Astrocyte (in vitro differentiated cells and primary cell): Measurements from ENCODE around the gene ATXN1. TPM values are rescaled to one million over a fixed set of nuclear protein-coding genes. Genes with fewer than 3 reads are reported as not detected.

Experiments used
- DNase-seq: peaks from one replicate; pipeline ENCODE4 v3.0.0-alpha.2; 2010; ENCODE audit warnings: low read depth
- FAIRE-seq: peaks from 2 replicates; lab custom pipeline; 2011; peaks lifted over from hg19 to GRCh38; lab: Jason Lieb, UNC
- H2AFZ ChIP-seq: 2 replicates; pipeline ENCODE4 v1.6.0; 2012; ENCODE audit warnings: low read depth, low read length, inconsistent platforms
- H3K27ac ChIP-seq: 2 replicates; pipeline ENCODE4 v1.5.1; 2011; ENCODE audit warnings: low read depth, low read length, inconsistent platforms
- H3K27me3 ChIP-seq: 2 replicates; pipeline ENCODE4 v1.6.0; 2011; ENCODE audit warnings: low read length, inconsistent platforms; ENCODE audit not compliant: insufficient read depth
- H3K36me3 ChIP-seq: 2 replicates; pipeline ENCODE4 v1.5.1; 2011; ENCODE audit warnings: low read length, inconsistent platforms; ENCODE audit not compliant: insufficient read depth
- H3K4me1 ChIP-seq: 2 replicates; pipeline ENCODE4 v1.5.1; 2011; ENCODE audit warnings: low read length, inconsistent platforms; ENCODE audit not compliant: insufficient read depth
- H3K4me2 ChIP-seq: 2 replicates; pipeline ENCODE4 v1.6.0; 2012; ENCODE audit warnings: low read length, inconsistent platforms
- H3K4me3 ChIP-seq: 2 replicates; pipeline ENCODE4 v1.5.1; 2011; ENCODE audit warnings: low read depth, mild to moderate bottlenecking, low read length, inconsistent platforms; ENCODE audit not compliant: insufficient read depth
- H3K79me2 ChIP-seq: 2 replicates; pipeline ENCODE4 v1.6.0; 2012; ENCODE audit warnings: mild to moderate bottlenecking, low read length, inconsistent platforms; ENCODE audit not compliant: insufficient read depth
- H3K9ac ChIP-seq: 2 replicates; pipeline ENCODE4 v1.6.0; 2012; ENCODE audit warnings: mild to moderate bottlenecking, low read length, inconsistent platforms
- H3K9me3 ChIP-seq: 2 replicates; pipeline ENCODE4 v1.5.1; 2012; ENCODE audit warnings: low read depth, mild to moderate bottlenecking, low read length, inconsistent platforms; ENCODE audit not compliant: insufficient read depth
- H4K20me1 ChIP-seq: 2 replicates; pipeline ENCODE4 v1.6.0; 2012; ENCODE audit warnings: low read length, inconsistent platforms; ENCODE audit not compliant: insufficient read depth
- H3K27ac Mint-ChIP-seq: one replicate; pipeline ENCODE4 v1.8.0; 2021; ENCODE audit warnings: mild to moderate bottlenecking, mixed read lengths; ENCODE audit not compliant: unreplicated experiment
- H3K27me3 Mint-ChIP-seq: one replicate; pipeline ENCODE4 v1.8.0; 2021; ENCODE audit warnings: low read depth, mixed read lengths; ENCODE audit not compliant: unreplicated experiment
- H3K36me3 Mint-ChIP-seq: one replicate; pipeline ENCODE4 v1.8.0; 2021; ENCODE audit warnings: low read depth, mixed read lengths; ENCODE audit not compliant: unreplicated experiment
- H3K4me1 Mint-ChIP-seq: one replicate; pipeline ENCODE4 v1.8.0; 2021; ENCODE audit warnings: low read depth, mixed read lengths; ENCODE audit not compliant: unreplicated experiment
- H3K4me3 Mint-ChIP-seq: one replicate; pipeline ENCODE4 v1.8.0; 2021; ENCODE audit warnings: mild to moderate bottlenecking, moderate library complexity, mixed read lengths; ENCODE audit not compliant: unreplicated experiment
- H3K9me3 Mint-ChIP-seq: one replicate; pipeline ENCODE4 v1.8.0; 2021; ENCODE audit warnings: mild to moderate bottlenecking, mixed read lengths; ENCODE audit not compliant: unreplicated experiment
- CTCF ChIP-seq: IDR thresholded peaks from 2 replicates; pipeline ENCODE4 v1.5.1; 2011; ENCODE audit warnings: low read depth, mild to moderate bottlenecking, inconsistent platforms, low read length, moderate library complexity; ENCODE audit not compliant: insufficient read depth
- EZH2 ChIP-seq: IDR thresholded peaks from 2 replicates; pipeline ENCODE4 v1.6.1; 2012; ENCODE audit warnings: mild to moderate bottlenecking, low read length, inconsistent platforms; ENCODE audit not compliant: insufficient read depth
- total RNA-seq: library from RNA; stranded (reverse); gene quantifications from 2 replicates; pipeline ENCODE4 v1.2.1, GENCODE V29; 2021

The ATXN1 gene
- total RNA-seq, 1 donor from 2014 or later = 70.9 TPM

GRCh38 chr6:16756660-16757255 lies 4.5 kb downstream of the ATXN1 start:
- Histone ChIP-seq H3K27me3 (no peaks in the 10 kb centered on the region), H3K4me2 (peak overlapping the region; percentile 7), H3K9me3 (no peaks in the 10 kb centered on the region), H3K27ac (no peak overlapping the region), H2AFZ (no peak overlapping the region), H3K79me2 (peaks cover 88% of the 10 kb centered on the region), H3K9ac (no peak overlapping the region), H3K4me1 (peaks cover 37% of the 10 kb centered on the region), H4K20me1 (peaks cover 42% of the 10 kb centered on the region), H3K4me3 (no peak overlapping the region), H3K36me3 (peaks cover 2% of the 10 kb centered on the region)
- no peaks in the 10 kb centered on the region for H3K27me3 Mint-ChIP-seq
- TF ChIP-seq CTCF = no peak
- H3K9me3 Mint-ChIP-seq = no peaks in the 10 kb centered on the region
- FAIRE-seq (no peak), DNase-seq (no peak)
- H3K36me3 Mint-ChIP-seq = no peaks in the 10 kb centered on the region
- H3K27ac Mint-ChIP-seq = peak overlapping the region; percentile 31
- H3K4me1 Mint-ChIP-seq = peaks cover 52% of the 10 kb centered on the region
- peak overlapping the region; percentile 64 for H3K4me3 Mint-ChIP-seq

GRCh38 chr6:16755544-16755943 lies 5.7 kb downstream of the ATXN1 start:
- peaks cover 2% of the 10 kb centered on the region for H3K36me3 Mint-ChIP-seq
- Histone ChIP-seq H3K4me1 (peaks cover 45% of the 10 kb centered on the region), H3K9me3 (no peaks in the 10 kb centered on the region), H4K20me1 (peaks cover 42% of the 10 kb centered on the region), H3K27me3 (no peaks in the 10 kb centered on the region), H3K36me3 (peaks cover 4% of the 10 kb centered on the region), H3K27ac (no peak overlapping the region), H3K4me3 (no peak overlapping the region), H3K9ac (no peak overlapping the region), H2AFZ (no peak overlapping the region), H3K79me2 (peaks cover 94% of the 10 kb centered on the region), H3K4me2 (no peak overlapping the region)
- FAIRE-seq = no peak
- H3K27me3 Mint-ChIP-seq = no peaks in the 10 kb centered on the region
- H3K4me1 Mint-ChIP-seq = peaks cover 63% of the 10 kb centered on the region
- H3K9me3 Mint-ChIP-seq = no peaks in the 10 kb centered on the region
- no peak overlapping the region for H3K27ac Mint-ChIP-seq
- peak overlapping the region; percentile 54 for H3K4me3 Mint-ChIP-seq
- no peak for DNase-seq
- TF ChIP-seq EZH2 = no peak
- TF ChIP-seq CTCF = no peak

GRCh38 chr6:16754876-16755275 lies 6.4 kb downstream of the ATXN1 start:
- no peak overlapping the region for H3K4me2 ChIP-seq
- FAIRE-seq = no peak

More at GRCh38 chr6:16754876-16755275, 6.4 kb downstream of the ATXN1 start:
- Histone ChIP-seq H3K4me3 (no peak overlapping the region), H2AFZ (no peak overlapping the region), H4K20me1 (peaks cover 42% of the 10 kb centered on the region), H3K27me3 (no peaks in the 10 kb centered on the region), H3K4me1 (peaks cover 52% of the 10 kb centered on the region), H3K27ac (no peak overlapping the region), H3K36me3 (peaks cover 4% of the 10 kb centered on the region), H3K9me3 (no peaks in the 10 kb centered on the region), H3K9ac (no peak overlapping the region), H3K79me2 (peaks cover 94% of the 10 kb centered on the region)
- H3K27me3 Mint-ChIP-seq = no peaks in the 10 kb centered on the region
- H3K4me1 Mint-ChIP-seq = peaks cover 68% of the 10 kb centered on the region
- H3K36me3 Mint-ChIP-seq = peaks cover 4% of the 10 kb centered on the region
- H3K9me3 Mint-ChIP-seq = no peaks in the 10 kb centered on the region
- no peak for DNase-seq
- H3K27ac Mint-ChIP-seq = no peak overlapping the region
- TF ChIP-seq CTCF = no peak
- TF ChIP-seq EZH2 = no peak
- no peak overlapping the region for H3K4me3 Mint-ChIP-seq
